Upper lobe of left lung (tissue), 6 donors: ENCODE data around the gene LY6G6F. TPM values are rescaled to one million over a fixed set of nuclear protein-coding genes. Genes with fewer than 3 reads are reported as not detected.
"Not testable (repeated sequence)": the region's sequence is repeated elsewhere in the genome, so short reads cannot be mapped to it uniquely, and the experiment has no call there.

Experiments
- ATAC-seq, 2 donors: fragments of 200-7000 bp; cut with Tn5 transposase; one replicate each; pipeline ENCODE4 v1.9.1; 2022; ENCODE audit warnings: mild to moderate bottlenecking in 2 of 2, moderate library complexity in 2 of 2; ENCODE audit not compliant: low FRiP score in 2 of 2
- DNase-seq, 2 donors: peaks; one replicate each; pipeline ENCODE4 v3.0.0-alpha.2; 2019 to 2020
- H3K27ac ChIP-seq, 4 donors: fragments of 200-600 bp; sonication (generic); one replicate each; pipeline ENCODE4 v1.5.1; 2016 to 2019
- H3K27me3 ChIP-seq, 4 donors: fragments of 200-600 bp; sonication (generic); one replicate each; pipeline ENCODE4 v1.5.1; 2017 to 2019
- H3K36me3 ChIP-seq, 4 donors: fragments of 200-600 bp; sonication (generic); one replicate each; pipeline ENCODE4 v1.5.1; 2016 to 2019
- H3K4me1 ChIP-seq, 4 donors: fragments of 200-600 bp; sonication (generic); one replicate each; pipeline ENCODE4 v1.5.1; 2018 to 2019
- H3K4me3 ChIP-seq, 4 donors: fragments of 200-600 bp; sonication (generic); one replicate each; pipeline ENCODE4 v1.5.1; 2017 to 2019; ENCODE audit warnings: mild to moderate bottlenecking in 2 of 4, moderate library complexity in 1 of 4
- H3K9me3 ChIP-seq, 4 donors: fragments of 200-600 bp; sonication (generic); one replicate each; pipeline ENCODE4 v1.5.1; 2018 to 2019
- EP300 ChIP-seq, 4 donors: sonication (generic); formaldehyde crosslinking; IDR thresholded peaks; one replicate each; pipeline ENCODE4 v1.5.1; 2017; ENCODE audit warnings: antibody characterized with exemption in 4 of 4, control low read depth in 2 of 4
- POLR2A ChIP-seq, 4 donors: fragments of 450-650 bp; IDR thresholded peaks; one replicate each; pipeline ENCODE4 v1.5.1; 2016 to 2017; ENCODE audit warnings: antibody characterized with exemption in 4 of 4, mild to moderate bottlenecking in 2 of 4
- POLR2AphosphoS5 ChIP-seq, 2 donors: sonication (generic); formaldehyde crosslinking; IDR thresholded peaks; one replicate each; pipeline ENCODE4 v1.5.1; 2017; ENCODE audit warnings: antibody characterized with exemption in 2 of 2
- WGBS, 2 donors: methylation state at CpG; one replicate each; pipeline ENCODE4 v1.1.5; 2017 to 2018; 5-methylcytosine and 5-hydroxymethylcytosine counted together
- total RNA-seq, 6 donors: library from RNA; depleted of rRNA in 4 of 6; stranded (reverse); fragments of >200 nt in 4 of 6; gene quantifications; one replicate each; pipeline versions ENCODE4 v1.1.0 to v1.2.1, GENCODE V29; 2016 to 2021
- TF ChIP-seq, protein P1 (sequence below), 6 experiments: fragments of 450-650 bp in 4 of 6; fragments of 200-600 bp in 2 of 6; sonication (generic) in 2 of 6; IDR thresholded peaks; one replicate each; pipeline ENCODE4 v1.5.1; 2016 to 2019; ENCODE audit warnings: antibody characterized with exemption in 6 of 6
- donor health status: DM: no; HTN: no; CAD: no; lungs with moderate emphysema.
- donor health status: DM: no; HTN: yes; CAD: no; lungs with severe emphysema.

LY6G6F gene
- total RNA-seq, 6 donors from 2014 or later = 0.63 to 9.4 (median 1.7) TPM

DNA sequence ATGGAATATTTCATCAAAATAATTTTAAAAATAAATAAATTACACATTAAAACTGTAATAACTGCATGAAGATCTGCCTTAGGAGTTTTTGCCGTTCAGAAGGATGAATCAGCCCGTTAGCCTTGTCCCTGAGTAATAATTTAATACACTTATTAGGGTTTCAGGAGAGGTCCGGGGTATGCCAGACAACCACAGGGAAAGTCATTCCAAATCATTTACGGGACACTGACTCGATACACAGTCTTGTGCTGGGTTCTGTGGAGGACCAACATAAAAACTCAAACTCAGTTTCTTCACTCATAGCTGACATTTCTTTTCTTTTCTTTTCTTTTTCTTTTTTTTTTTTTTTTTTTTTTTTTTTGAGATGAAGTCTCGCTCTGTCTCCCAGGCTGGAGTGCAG is 735 bp upstream of the LY6G6F start:
- DNase-seq (no peak), ATAC-seq (no peak)
- Histone ChIP-seq H3K9me3 (no peaks in the 10 kb centered on the region), H3K27ac (no peak overlapping the region), H3K27me3 (no peaks in the 10 kb centered on the region), H3K4me1 (peaks cover 19 to 25% (median 22%) of the 10 kb centered on the region in 4 donors), H3K36me3 (no peaks in the 10 kb centered on the region), H3K4me3 (no peak overlapping the region)
- WGBS, 2 donors = 88 to 90% methylated on average over 5 to 6 of the region's 6 CpGs
- no peak for TF ChIP-seq POLR2A (IDR thresholded peaks at IDR 0.05)
- TF ChIP-seq EP300 (IDR thresholded peaks at IDR 0.05) = no peak
- TF ChIP-seq, protein P1, sequence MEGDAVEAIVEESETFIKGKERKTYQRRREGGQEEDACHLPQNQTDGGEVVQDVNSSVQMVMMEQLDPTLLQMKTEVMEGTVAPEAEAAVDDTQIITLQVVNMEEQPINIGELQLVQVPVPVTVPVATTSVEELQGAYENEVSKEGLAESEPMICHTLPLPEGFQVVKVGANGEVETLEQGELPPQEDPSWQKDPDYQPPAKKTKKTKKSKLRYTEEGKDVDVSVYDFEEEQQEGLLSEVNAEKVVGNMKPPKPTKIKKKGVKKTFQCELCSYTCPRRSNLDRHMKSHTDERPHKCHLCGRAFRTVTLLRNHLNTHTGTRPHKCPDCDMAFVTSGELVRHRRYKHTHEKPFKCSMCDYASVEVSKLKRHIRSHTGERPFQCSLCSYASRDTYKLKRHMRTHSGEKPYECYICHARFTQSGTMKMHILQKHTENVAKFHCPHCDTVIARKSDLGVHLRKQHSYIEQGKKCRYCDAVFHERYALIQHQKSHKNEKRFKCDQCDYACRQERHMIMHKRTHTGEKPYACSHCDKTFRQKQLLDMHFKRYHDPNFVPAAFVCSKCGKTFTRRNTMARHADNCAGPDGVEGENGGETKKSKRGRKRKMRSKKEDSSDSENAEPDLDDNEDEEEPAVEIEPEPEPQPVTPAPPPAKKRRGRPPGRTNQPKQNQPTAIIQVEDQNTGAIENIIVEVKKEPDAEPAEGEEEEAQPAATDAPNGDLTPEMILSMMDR (IDR thresholded peaks at IDR 0.05) = no peak
- no peak for TF ChIP-seq POLR2AphosphoS5 (IDR thresholded peaks at IDR 0.05)

DNA sequence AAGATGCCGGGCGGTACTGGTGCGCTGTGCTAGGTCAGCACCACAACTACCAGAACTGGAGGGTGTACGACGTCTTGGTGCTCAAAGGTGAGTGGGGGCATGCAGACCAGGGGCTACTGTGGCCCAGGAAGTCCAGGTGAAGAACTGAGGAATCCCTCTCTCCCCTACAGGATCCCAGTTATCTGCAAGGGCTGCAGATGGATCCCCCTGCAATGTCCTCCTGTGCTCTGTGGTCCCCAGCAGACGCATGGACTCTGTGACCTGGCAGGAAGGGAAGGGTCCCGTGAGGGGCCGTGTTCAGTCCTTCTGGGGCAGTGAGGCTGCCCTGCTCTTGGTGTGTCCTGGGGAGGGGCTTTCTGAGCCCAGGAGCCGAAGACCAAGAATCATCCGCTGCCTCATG is 1.0 kb downstream of the LY6G6F start:
- WGBS, 2 donors = 79 to 92% methylated on average over 6 to 10 of the region's 10 CpGs
- TF ChIP-seq POLR2A (IDR thresholded peaks at IDR 0.05) = no peak
- TF ChIP-seq, protein P1 (IDR thresholded peaks at IDR 0.05) = no peak
- TF ChIP-seq EP300 (IDR thresholded peaks at IDR 0.05) = no peak
- TF ChIP-seq POLR2AphosphoS5 (IDR thresholded peaks at IDR 0.05) = no peak
- no peak for DNase-seq

DNA sequence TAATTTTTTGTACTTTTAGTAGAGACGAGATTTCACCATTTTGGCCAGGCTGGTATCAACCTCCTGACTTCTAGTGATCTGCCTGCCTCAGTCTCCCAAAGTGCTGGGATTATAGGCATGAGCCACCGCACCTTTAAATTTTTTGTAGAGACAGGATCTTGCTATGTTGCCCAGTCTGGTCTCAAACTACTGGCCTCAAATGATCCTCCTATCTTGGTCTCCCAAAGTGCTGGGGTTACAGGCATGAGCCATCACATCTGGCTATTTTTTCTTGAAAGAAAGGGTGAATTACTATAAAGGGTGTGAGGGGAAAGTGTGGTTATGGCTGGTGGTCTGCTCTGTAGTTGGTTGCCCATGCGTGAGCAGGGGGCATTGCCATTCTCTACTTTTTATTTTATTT is 1.6 kb downstream of the LY6G6F start:
- ATAC-seq (no peak), DNase-seq (no peak)
- peaks cover 8 to 20% (median 15%) of the 10 kb centered on the region in 4 donors for H3K4me1 ChIP-seq
- H3K9me3 ChIP-seq = no peaks in the 10 kb centered on the region
- H3K4me3 ChIP-seq = no peak overlapping the region
- TF ChIP-seq POLR2A (IDR thresholded peaks at IDR 0.05) = no peak
- no peaks in the 10 kb centered on the region for H3K36me3 ChIP-seq
- 98 to 100% methylated on average over 3 of the region's 3 CpGs for WGBS, 2 donors
- no peak overlapping the region for H3K27ac ChIP-seq
- H3K27me3 ChIP-seq = no peaks in the 10 kb centered on the region

More for the DNA sequence above, 1.0 kb downstream of the LY6G6F start:
- no peak overlapping the region for H3K4me3 ChIP-seq
- no peak for ATAC-seq
- H3K9me3 ChIP-seq = no peaks in the 10 kb centered on the region
- H3K36me3 ChIP-seq = no peaks in the 10 kb centered on the region
- no peaks in the 10 kb centered on the region for H3K27me3 ChIP-seq
- peaks cover 8 to 20% (median 15%) of the 10 kb centered on the region in 4 donors for H3K4me1 ChIP-seq
- no peak overlapping the region for H3K27ac ChIP-seq

DNA sequence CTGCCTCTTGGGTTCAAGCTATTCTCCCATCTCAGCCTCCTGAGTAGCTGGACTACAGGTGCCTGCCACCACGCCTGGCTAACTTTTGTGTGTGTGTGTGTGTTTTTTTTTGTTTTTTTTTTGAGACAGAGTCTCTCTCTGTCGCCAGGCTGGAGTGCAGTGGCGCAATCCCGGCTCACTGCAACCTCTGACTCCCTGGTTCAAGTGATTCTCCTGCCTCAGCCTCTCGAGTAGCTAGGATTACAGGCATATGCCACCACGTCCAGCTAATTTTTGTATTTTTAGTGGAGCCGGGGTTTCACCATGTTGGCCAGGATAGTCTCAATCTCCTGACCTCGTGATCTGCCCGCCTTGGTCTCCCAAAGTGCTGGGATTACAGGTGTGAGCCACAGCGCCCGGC is 2.5 kb downstream of the LY6G6F start:
- H3K27me3 ChIP-seq, H3K9me3 ChIP-seq, H3K4me3 ChIP-seq, H3K36me3 ChIP-seq, ATAC-seq, H3K27ac ChIP-seq: not testable (repeated sequence)
- peaks cover 4 to 13% (median 10%) of the 10 kb centered on the region in 4 donors for H3K4me1 ChIP-seq
- peak in 1 of 2 donors; percentile 66 for DNase-seq
- WGBS, 2 donors = 66 to 78% methylated on average over 11 of the region's 11 CpGs

DNA sequence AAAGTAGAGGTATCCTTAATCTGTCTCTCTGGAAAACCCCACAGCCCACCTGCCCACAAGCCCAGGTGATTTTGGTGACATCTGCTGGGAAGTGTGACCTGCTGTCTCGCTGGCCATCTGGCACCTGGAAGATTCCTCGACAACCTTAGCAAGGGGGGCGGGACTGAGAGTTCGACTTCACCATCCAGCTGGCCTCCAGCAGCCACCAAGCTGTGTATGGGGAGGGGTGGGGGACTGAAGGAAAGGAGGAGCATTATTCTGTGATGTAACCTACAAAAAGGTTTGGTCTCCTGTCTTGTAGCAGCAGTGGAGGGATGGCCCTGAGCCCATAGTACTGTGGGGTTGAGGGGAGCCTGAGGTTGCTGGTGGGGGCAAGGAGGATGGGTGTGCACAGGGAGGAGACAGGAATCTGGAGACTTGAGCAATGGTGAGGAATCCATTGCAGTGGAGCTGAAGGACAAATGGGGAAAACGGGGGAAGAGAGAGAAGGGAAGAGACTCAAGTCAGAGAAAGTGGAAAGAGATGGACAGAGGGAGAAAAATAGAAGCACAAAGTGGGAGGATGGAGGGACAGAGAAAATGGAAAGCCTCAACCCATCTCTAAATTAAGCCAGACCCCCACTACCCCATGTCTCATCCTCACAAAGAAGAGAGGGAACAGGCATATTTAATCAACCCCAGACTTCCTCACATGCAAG is 4.0 kb downstream of the LY6G6F start:
- Histone ChIP-seq H3K9me3 (no peaks in the 10 kb centered on the region), H3K27me3 (no peaks in the 10 kb centered on the region), H3K4me1 (peaks cover 4 to 12% (median 10%) of the 10 kb centered on the region in 4 donors), H3K36me3 (no peaks in the 10 kb centered on the region), H3K27ac (peak overlapping the region in 2 of 4 donors; percentile 15 to 41), H3K4me3 (no peak overlapping the region)
- DNase-seq = no peak
- no peak for ATAC-seq
- WGBS, 2 donors = 61 to 75% methylated on average over 5 of the region's 5 CpGs
- no peak for TF ChIP-seq POLR2A (IDR thresholded peaks at IDR 0.05)
- TF ChIP-seq, protein P1 (IDR thresholded peaks at IDR 0.05) = no peak
- no peak for TF ChIP-seq EP300 (IDR thresholded peaks at IDR 0.05)
- no peak for TF ChIP-seq POLR2AphosphoS5 (IDR thresholded peaks at IDR 0.05)

DNA sequence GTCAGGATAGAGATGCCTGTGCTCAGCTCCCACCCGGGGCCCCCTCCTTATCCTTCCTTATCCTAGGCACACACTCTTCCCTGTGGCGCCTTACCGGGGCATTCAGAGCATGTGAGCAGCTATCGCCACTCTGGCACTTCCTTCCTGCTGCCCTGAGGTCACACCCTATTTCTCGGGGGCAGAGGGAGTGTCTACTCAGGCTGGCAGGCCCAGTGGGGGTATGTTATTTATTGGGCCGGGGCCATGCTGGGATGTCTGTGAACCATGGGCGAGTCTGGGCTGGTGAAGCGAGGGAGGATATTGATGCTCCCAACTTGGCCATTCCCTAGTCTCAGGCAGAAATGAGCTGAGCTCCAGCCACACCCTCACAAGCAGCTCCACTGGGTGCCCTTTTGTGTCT is 4.6 kb downstream of the LY6G6F start:
- TF ChIP-seq, protein P1 (IDR thresholded peaks at IDR 0.05) = no peak
- peak in 1 of 4 donors; percentile 26 for TF ChIP-seq EP300 (IDR thresholded peaks at IDR 0.05)
- TF ChIP-seq POLR2A (IDR thresholded peaks at IDR 0.05) = no peak
- peak in 1 of 2 donors; percentile 68 for TF ChIP-seq POLR2AphosphoS5 (IDR thresholded peaks at IDR 0.05)
- WGBS, 2 donors = 41 to 51% methylated on average over 7 to 8 of the region's 8 CpGs
- Histone ChIP-seq H3K27me3 (no peaks in the 10 kb centered on the region), H3K9me3 (no peaks in the 10 kb centered on the region), H3K4me3 (no peak overlapping the region), H3K27ac (peak overlapping the region in 2 of 4 donors; percentile 0 to 41), H3K36me3 (no peaks in the 10 kb centered on the region), H3K4me1 (peaks cover 4 to 12% (median 10%) of the 10 kb centered on the region in 4 donors)
- DNase-seq (peak in 1 of 2 donors; percentile 64), ATAC-seq (peak; percentile 16 to 17)
